AG09319 (cell line): ENCODE data around the gene NPEPL1.

ENCODE experiments used
- DNase-seq: peaks from one replicate; pipeline ENCODE4 v3.0.0-alpha.2; 2010; ENCODE audit warnings: low read depth; ENCODE audit errors: extremely low read depth
- TF ChIP-seq, protein P1 (sequence below): IDR thresholded peaks from 2 replicates; pipeline ENCODE4 v1.5.1; 2011; ENCODE audit warnings: low read depth, mild to moderate bottlenecking, inconsistent platforms, low read length, moderate library complexity

Gene NPEPL1

DNA sequence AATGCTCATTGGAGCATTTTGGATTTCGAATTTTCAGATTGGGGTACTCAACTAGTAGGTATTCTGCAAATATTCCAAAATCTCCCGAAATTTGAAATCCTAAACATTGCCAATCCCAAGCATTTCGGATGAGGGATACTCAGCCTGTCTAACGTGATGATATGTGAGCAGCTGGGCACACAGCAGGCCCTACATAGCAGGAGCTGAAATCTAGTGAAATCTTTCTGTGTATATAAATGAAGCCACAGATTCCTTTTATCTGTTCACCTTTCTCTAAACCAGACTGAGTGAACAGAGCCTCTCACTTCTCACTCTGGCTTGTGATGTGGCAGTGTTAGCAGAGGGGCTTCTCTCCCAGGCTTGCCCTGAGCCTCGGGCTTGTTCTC is 23.7 kb upstream of the NPEPL1 start:
- TF ChIP-seq, protein P1, sequence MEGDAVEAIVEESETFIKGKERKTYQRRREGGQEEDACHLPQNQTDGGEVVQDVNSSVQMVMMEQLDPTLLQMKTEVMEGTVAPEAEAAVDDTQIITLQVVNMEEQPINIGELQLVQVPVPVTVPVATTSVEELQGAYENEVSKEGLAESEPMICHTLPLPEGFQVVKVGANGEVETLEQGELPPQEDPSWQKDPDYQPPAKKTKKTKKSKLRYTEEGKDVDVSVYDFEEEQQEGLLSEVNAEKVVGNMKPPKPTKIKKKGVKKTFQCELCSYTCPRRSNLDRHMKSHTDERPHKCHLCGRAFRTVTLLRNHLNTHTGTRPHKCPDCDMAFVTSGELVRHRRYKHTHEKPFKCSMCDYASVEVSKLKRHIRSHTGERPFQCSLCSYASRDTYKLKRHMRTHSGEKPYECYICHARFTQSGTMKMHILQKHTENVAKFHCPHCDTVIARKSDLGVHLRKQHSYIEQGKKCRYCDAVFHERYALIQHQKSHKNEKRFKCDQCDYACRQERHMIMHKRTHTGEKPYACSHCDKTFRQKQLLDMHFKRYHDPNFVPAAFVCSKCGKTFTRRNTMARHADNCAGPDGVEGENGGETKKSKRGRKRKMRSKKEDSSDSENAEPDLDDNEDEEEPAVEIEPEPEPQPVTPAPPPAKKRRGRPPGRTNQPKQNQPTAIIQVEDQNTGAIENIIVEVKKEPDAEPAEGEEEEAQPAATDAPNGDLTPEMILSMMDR = no peak
- DNase-seq = no peak

DNA sequence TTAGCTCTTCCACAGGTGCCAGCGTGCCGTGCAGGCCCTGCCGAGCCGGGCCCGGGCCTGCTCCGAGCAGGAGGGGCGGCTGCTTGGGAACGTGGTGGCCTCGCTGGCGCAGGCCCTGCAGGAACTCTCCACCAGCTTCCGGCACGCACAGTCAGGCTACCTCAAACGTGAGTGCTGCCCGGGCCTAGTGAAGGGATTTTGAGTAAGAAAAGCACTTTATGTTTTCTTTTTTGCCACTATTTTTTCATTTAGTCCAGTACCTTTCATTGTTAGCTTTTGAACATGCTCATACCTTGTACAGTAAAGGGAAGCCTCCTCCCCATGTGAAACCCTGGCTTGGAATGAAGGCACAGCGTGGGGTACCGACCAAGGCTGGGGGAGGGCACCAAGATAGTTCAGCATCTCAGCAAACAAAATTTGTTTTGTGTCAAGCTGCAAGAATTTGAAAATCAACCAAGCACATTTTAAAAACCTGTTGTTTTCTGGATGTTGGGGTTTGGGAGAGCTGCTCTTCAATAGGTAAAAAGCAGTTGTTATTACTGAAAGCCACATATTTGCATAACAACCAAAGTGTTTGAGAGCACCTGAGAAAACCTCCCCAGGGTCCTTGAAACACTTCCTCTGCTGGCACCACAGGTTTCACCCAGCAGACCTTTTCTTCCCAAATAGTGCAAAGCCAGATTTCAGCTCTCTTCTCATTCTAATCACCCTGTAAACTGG is 23.2 kb upstream of the NPEPL1 start:
- DNase-seq = no peak
- TF ChIP-seq, protein P1 = no peak

DNA sequence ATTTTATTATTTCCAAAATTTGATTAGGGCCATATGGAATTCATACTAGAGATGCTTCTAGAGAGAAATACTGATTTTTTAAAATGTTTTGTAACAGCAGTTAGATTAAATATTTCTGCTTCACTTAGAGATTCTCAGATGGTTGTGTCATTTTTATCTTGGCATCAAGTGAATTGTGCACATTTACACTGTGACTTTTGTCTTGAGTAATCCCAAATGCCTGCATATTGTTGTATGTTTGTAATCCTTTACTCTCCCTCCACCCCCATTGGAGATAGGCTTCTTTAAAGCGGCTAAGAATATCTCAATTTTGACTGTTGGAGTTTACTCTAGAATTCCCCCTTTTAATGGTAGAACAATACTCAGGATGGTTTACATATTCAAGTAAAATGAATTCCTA is 22.5 kb upstream of the NPEPL1 start:
- DNase-seq = no peak
- TF ChIP-seq, protein P1 = no peak

DNA sequence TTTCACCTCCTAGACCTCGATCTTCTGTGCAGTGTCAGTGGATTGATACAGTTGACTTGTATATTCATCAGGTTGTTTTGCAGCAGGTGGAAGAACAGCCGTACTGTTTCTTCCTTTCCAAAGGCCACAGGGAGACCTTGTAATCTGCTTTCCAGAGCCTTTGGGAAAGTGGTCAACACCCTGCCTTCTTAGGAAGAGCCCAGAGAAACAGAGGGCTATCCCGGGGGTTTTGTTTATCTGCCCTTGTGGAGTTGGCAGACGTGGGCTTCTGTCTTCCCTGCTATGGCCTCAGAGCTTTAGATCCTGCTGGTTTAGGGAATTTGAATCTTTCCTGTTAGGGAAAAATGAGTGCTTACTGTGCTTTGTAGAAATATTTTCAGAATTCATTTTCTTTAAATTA is 21.9 kb upstream of the NPEPL1 start:
- DNase-seq = no peak
- TF ChIP-seq, protein P1 = no peak

DNA sequence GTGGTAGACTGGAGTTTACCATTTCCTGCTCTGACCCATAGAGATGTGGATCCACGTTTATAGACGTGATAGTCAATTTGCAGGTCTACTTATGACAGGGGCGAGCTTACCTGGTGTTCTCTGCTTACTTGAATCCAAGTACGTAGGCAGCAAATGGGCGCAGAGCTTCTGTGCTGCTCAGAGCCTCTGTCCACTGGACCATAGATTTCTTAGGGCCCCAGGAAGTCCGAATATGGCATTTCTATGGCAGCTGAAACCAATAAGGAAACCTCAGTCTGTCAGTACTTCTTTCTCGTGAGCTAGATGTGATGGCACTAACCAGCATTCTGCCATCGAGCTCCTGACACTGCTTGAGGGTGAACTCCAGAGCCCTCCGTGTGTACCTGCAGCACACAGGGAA is 19.5 kb upstream of the NPEPL1 start:
- TF ChIP-seq, protein P1 = no peak
- DNase-seq = no peak

DNA sequence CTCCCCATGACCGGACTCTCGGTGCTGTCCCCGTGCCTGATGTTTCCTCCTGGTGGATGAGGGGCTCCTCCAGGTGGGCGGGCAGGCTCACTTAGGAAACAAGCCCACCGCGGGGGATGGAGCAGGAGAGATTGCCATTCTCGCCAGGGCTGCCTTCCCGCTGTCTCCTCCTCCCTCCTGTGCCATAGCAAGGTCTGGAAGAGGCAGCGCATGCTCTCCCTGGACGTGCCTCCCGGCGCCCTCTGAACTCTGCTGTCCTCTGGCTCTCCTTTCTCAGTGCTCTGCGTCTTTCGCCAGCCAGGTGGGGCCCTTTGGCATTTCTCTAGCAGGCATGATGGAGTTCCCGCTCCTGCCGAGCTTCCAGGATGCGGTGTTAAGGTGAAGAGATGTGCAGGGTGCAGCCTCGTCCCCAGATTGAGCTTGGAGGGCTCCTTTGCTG is 17.4 kb upstream of the NPEPL1 start:
- TF ChIP-seq, protein P1 = no peak

DNA sequence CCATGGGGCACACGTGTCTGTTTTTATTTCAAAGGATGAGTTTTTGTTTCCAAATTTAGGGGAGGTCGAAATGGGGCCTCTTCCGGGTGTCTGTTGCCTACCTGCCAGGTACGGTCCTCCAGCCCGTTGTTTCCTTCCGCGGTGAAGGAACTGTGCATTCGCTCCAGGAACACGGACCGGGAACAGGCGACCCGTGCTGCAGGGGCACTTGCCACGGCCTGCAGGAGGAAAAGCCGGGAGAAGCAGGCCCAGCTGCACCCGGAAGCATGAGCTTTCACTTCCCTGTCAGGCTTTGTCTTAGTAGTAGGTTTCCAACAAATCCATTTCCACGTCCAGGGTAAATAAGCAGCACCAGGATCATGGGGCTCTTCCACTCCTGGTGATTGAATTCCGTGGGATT is 17.0 kb upstream of the NPEPL1 start:
- TF ChIP-seq, protein P1 = no peak
- no peak for DNase-seq

More for the DNA sequence above, 17.4 kb upstream of the NPEPL1 start:
- no peak for DNase-seq
